ENCODE measurements around the gene LRRIQ1.

The LRRIQ1 gene

GRCh38 chr12:85072826-85073225 is 36.7 kb downstream of the LRRIQ1 start:
- Mint-ChIP-seq H3K9me3 (peaks cover 2% of the 10 kb centered on the region), H3K4me1 (no peaks in the 10 kb centered on the region), H3K4me3 (no peak overlapping the region), H3K27ac (ENCODE audit: low read depth) (no peak overlapping the region), H3K27me3 (no peaks in the 10 kb centered on the region), H3K36me3 (ENCODE audit: insufficient read depth) (no peaks in the 10 kb centered on the region)
- DNase-seq (ENCODE audit: low spot score in 2 of 2) (no peak), ATAC-seq (replicated peaks; ENCODE audit: extremely low read depth, poor library complexity, severe bottlenecking) (no peak)

- H3K36me3 Mint-ChIP-seq (ENCODE audit: insufficient read depth): no peaks in the 10 kb centered on the region
Observed at GRCh38 chr12:85076688-85077430, 40.7 kb downstream of the LRRIQ1 start.

GRCh38 chr12:85085066-85085465 is 48.9 kb downstream of the LRRIQ1 start:
- H3K4me1 Mint-ChIP-seq: no peaks in the 10 kb centered on the region
- ATAC-seq (replicated peaks; ENCODE audit: extremely low read depth, poor library complexity, severe bottlenecking) (no peak), DNase-seq (ENCODE audit: low spot score in 2 of 2) (no peak)
- no peak overlapping the region for H3K4me3 Mint-ChIP-seq
- no peaks in the 10 kb centered on the region for H3K27me3 Mint-ChIP-seq
- no peak overlapping the region for H3K27ac Mint-ChIP-seq (ENCODE audit: low read depth)
- no peaks in the 10 kb centered on the region for H3K36me3 Mint-ChIP-seq (ENCODE audit: insufficient read depth)
- H3K9me3 Mint-ChIP-seq: peaks cover 17% of the 10 kb centered on the region

More at GRCh38 chr12:85076688-85077430, 40.7 kb downstream of the LRRIQ1 start:
- H3K4me1 Mint-ChIP-seq: no peaks in the 10 kb centered on the region
- H3K9me3 Mint-ChIP-seq: no peaks in the 10 kb centered on the region
- DNase-seq (ENCODE audit: low spot score in 2 of 2) (no peak), ATAC-seq (replicated peaks; ENCODE audit: extremely low read depth, poor library complexity, severe bottlenecking) (no peak)
- H3K27ac Mint-ChIP-seq (ENCODE audit: low read depth): no peak overlapping the region
- H3K4me3 Mint-ChIP-seq: no peak overlapping the region
- no peaks in the 10 kb centered on the region for H3K27me3 Mint-ChIP-seq

GRCh38 chr12:85089792-85090191 is 53.6 kb downstream of the LRRIQ1 start:
- Mint-ChIP-seq H3K9me3 (peaks cover 17% of the 10 kb centered on the region), H3K27ac (ENCODE audit: low read depth) (no peak overlapping the region), H3K4me3 (no peak overlapping the region), H3K36me3 (ENCODE audit: insufficient read depth) (no peaks in the 10 kb centered on the region), H3K4me1 (no peaks in the 10 kb centered on the region), H3K27me3 (no peaks in the 10 kb centered on the region)
- no peak for ATAC-seq (replicated peaks; ENCODE audit: extremely low read depth, poor library complexity, severe bottlenecking)
- DNase-seq (ENCODE audit: low spot score in 2 of 2): no peak

- H3K4me3 Mint-ChIP-seq: no peak overlapping the region
- H3K9me3 Mint-ChIP-seq: peaks cover 27% of the 10 kb centered on the region
- no peaks in the 10 kb centered on the region for H3K4me1 Mint-ChIP-seq
- no peak for DNase-seq (ENCODE audit: low spot score in 2 of 2)
- no peak for ATAC-seq (replicated peaks; ENCODE audit: extremely low read depth, poor library complexity, severe bottlenecking)
- H3K36me3 Mint-ChIP-seq (ENCODE audit: insufficient read depth): no peaks in the 10 kb centered on the region
- no peaks in the 10 kb centered on the region for H3K27me3 Mint-ChIP-seq
- no peak overlapping the region for H3K27ac Mint-ChIP-seq (ENCODE audit: low read depth)
Observed at GRCh38 chr12:85092814-85093370, 56.7 kb downstream of the LRRIQ1 start.

- Mint-ChIP-seq H3K4me1 (no peaks in the 10 kb centered on the region), H3K9me3 (peaks cover 15% of the 10 kb centered on the region), H3K27ac (ENCODE audit: low read depth) (no peak overlapping the region), H3K36me3 (ENCODE audit: insufficient read depth) (no peaks in the 10 kb centered on the region), H3K4me3 (no peak overlapping the region), H3K27me3 (no peaks in the 10 kb centered on the region)
- ATAC-seq (replicated peaks; ENCODE audit: extremely low read depth, poor library complexity, severe bottlenecking) (no peak), DNase-seq (ENCODE audit: low spot score in 2 of 2) (no peak)
Observed at GRCh38 chr12:85095501-85095900, 59.4 kb downstream of the LRRIQ1 start.

GRCh38 chr12:85130646-85131045 is 94.5 kb downstream of the LRRIQ1 start:
- Mint-ChIP-seq H3K27ac (ENCODE audit: low read depth) (no peak overlapping the region), H3K36me3 (ENCODE audit: insufficient read depth) (no peaks in the 10 kb centered on the region), H3K4me1 (no peaks in the 10 kb centered on the region), H3K4me3 (no peak overlapping the region), H3K27me3 (no peaks in the 10 kb centered on the region), H3K9me3 (peaks cover 25% of the 10 kb centered on the region)
- no peak for ATAC-seq (replicated peaks; ENCODE audit: extremely low read depth, poor library complexity, severe bottlenecking)
- no peak for DNase-seq (ENCODE audit: low spot score in 2 of 2)

- Mint-ChIP-seq H3K27ac (ENCODE audit: low read depth) (no peak overlapping the region), H3K4me1 (no peaks in the 10 kb centered on the region), H3K4me3 (no peak overlapping the region), H3K36me3 (ENCODE audit: insufficient read depth) (no peaks in the 10 kb centered on the region), H3K27me3 (no peaks in the 10 kb centered on the region), H3K9me3 (peaks cover 5% of the 10 kb centered on the region)
- DNase-seq (ENCODE audit: low spot score in 2 of 2): no peak
- no peak for ATAC-seq (replicated peaks; ENCODE audit: extremely low read depth, poor library complexity, severe bottlenecking)
Observed at GRCh38 chr12:85138833-85139232, 102.7 kb downstream of the LRRIQ1 start.

GRCh38 chr12:85147331-85147730 is 111.2 kb downstream of the LRRIQ1 start:
- H3K36me3 Mint-ChIP-seq (ENCODE audit: insufficient read depth): no peaks in the 10 kb centered on the region
- no peak for ATAC-seq (replicated peaks; ENCODE audit: extremely low read depth, poor library complexity, severe bottlenecking)
- H3K27ac Mint-ChIP-seq (ENCODE audit: low read depth): no peak overlapping the region
- H3K4me3 Mint-ChIP-seq: no peak overlapping the region
- no peak for DNase-seq (ENCODE audit: low spot score in 2 of 2)
- H3K27me3 Mint-ChIP-seq: no peaks in the 10 kb centered on the region
- H3K4me1 Mint-ChIP-seq: no peaks in the 10 kb centered on the region
- H3K9me3 Mint-ChIP-seq: peaks cover 24% of the 10 kb centered on the region

GRCh38 chr12:85152311-85152729 is 116.2 kb downstream of the LRRIQ1 start:
- H3K27me3 Mint-ChIP-seq: no peaks in the 10 kb centered on the region
- H3K4me1 Mint-ChIP-seq: no peaks in the 10 kb centered on the region
- no peak overlapping the region for H3K27ac Mint-ChIP-seq (ENCODE audit: low read depth)

GRCh38 chr12:85155791-85156190 is 119.6 kb downstream of the LRRIQ1 start:
- no peaks in the 10 kb centered on the region for H3K36me3 Mint-ChIP-seq (ENCODE audit: insufficient read depth)
- H3K27ac Mint-ChIP-seq (ENCODE audit: low read depth): no peak overlapping the region
- H3K27me3 Mint-ChIP-seq: no peaks in the 10 kb centered on the region
- no peak for DNase-seq (ENCODE audit: low spot score in 2 of 2)
- no peaks in the 10 kb centered on the region for H3K9me3 Mint-ChIP-seq
- H3K4me3 Mint-ChIP-seq: no peak overlapping the region
- H3K4me1 Mint-ChIP-seq: no peaks in the 10 kb centered on the region
- ATAC-seq (replicated peaks; ENCODE audit: extremely low read depth, poor library complexity, severe bottlenecking): no peak

More at GRCh38 chr12:85152311-85152729, 116.2 kb downstream of the LRRIQ1 start:
- Mint-ChIP-seq H3K4me3 (no peak overlapping the region), H3K9me3 (peaks cover 11% of the 10 kb centered on the region), H3K36me3 (ENCODE audit: insufficient read depth) (no peaks in the 10 kb centered on the region)
- ATAC-seq (replicated peaks; ENCODE audit: extremely low read depth, poor library complexity, severe bottlenecking) (no peak), DNase-seq (ENCODE audit: low spot score in 2 of 2) (no peak)

- Mint-ChIP-seq H3K4me1 (no peaks in the 10 kb centered on the region), H3K36me3 (ENCODE audit: insufficient read depth) (no peaks in the 10 kb centered on the region), H3K27me3 (no peaks in the 10 kb centered on the region), H3K9me3 (no peaks in the 10 kb centered on the region), H3K27ac (ENCODE audit: low read depth) (no peak overlapping the region), H3K4me3 (no peak overlapping the region)
- ATAC-seq (replicated peaks; ENCODE audit: extremely low read depth, poor library complexity, severe bottlenecking): no peak
- no peak for DNase-seq (ENCODE audit: low spot score in 2 of 2)
Observed at GRCh38 chr12:85156569-85156968, 120.4 kb downstream of the LRRIQ1 start.

GRCh38 chr12:85157035-85157603 is 121.0 kb downstream of the LRRIQ1 start:
- H3K4me3 Mint-ChIP-seq: no peak overlapping the region
- no peaks in the 10 kb centered on the region for H3K9me3 Mint-ChIP-seq
- no peak overlapping the region for H3K27ac Mint-ChIP-seq (ENCODE audit: low read depth)
- no peaks in the 10 kb centered on the region for H3K36me3 Mint-ChIP-seq (ENCODE audit: insufficient read depth)
- no peak for ATAC-seq (replicated peaks; ENCODE audit: extremely low read depth, poor library complexity, severe bottlenecking)
- DNase-seq (ENCODE audit: low spot score in 2 of 2): no peak
- no peaks in the 10 kb centered on the region for H3K27me3 Mint-ChIP-seq
- no peaks in the 10 kb centered on the region for H3K4me1 Mint-ChIP-seq
